GM19324 (cell line): Measurements from ENCODE around the gene FAM209A.
"Not testable (repeated sequence)": the region's sequence is repeated elsewhere in the genome, so short reads cannot be mapped to it uniquely, and the experiment has no call there.

Experiments
- ATAC-seq: cut with Tn5 transposase; IDR thresholded peaks from one replicate; pipeline ENCODE4 v1.9.1; 2021; ENCODE audit warnings: mild to moderate bottlenecking, moderate library complexity; ENCODE audit not compliant: unreplicated experiment, low FRiP score

Gene FAM209A

DNA sequence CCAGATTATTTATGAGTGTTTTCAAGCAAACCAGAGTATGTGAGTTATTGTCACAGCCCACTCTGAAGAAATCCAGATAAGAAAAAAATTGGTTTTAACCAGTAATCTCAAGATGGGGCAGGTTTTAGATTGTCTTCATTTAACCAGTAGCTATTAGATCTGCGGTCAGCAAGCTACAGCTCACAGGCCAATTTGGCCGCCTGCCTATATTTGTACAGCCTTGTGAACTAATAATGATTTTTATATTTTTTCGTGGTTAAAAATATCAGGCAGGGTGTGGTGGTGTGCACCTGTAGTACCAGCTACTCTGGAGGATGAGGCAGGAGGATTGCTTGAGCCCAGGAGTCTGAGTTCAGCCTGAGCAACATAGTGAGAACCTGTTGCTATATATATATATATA, 13.5 kb downstream of the FAM209A start:
- ATAC-seq = no peak

DNA sequence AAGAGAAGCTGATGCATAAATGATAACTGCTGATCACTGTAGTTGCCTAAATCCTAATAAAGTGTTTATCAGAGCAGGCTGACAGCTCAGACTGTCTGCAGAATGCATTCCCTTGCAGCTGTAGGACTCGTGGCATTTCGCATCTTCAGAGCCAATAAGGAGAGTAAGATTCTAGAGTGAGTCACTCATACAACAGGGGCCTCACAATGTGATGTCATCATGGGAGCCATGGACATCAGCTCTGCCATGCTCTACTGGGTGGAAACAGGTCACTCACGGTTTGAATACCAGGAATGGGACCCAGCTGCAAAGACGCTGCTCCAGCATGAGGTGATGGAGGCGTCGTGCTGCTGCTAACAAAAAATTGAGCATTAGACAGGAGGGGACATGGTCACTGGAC, 15.9 kb downstream of the FAM209A start:
- no peak for ATAC-seq

DNA sequence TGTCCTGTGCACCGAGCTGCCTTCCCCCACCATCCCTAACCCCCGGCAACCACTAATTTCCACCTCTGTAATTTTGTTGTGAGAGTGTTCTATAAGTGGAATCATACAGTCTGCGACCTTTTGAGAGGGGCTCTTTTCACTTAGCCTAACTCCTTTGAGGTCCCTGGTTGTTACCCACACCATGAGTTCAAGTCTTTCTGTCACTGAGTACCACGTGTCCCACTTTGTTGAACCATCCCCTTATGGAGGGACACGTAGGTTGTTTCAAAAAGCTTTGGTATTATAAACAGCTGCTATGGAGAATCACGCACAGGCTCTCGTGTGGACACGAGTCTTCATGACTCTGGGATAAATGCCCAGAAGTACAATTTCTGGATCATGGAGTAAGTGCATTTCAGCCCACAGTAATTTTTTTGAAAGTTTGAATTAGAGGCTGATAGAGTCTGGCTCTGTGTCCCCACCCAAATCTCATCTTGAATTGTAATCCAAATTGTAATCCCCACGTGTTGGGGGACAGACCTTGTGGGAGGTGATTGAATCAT, 18.0 kb downstream of the FAM209A start:
- no peak for ATAC-seq

DNA sequence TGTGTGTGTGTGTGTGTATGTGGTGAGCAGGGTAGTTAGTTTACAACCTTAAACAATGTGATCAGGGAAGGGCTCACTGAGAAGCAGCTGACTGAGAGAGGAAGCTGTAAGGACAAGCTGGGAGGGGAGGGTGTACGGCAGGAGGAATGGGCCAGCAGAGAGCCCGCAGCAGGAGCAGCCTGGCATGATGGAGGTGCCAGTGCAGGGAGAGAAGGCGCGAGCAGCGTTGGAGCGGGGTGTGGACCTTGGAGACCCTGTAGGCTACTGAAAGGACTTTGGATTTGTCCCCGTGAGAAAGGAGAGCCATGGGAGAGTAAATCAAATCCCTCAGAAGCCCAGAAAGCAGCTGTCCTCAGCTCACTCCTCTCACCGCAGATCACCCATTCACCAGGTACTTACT, 27.0 kb downstream of the FAM209A start:
- ATAC-seq = no peak

DNA sequence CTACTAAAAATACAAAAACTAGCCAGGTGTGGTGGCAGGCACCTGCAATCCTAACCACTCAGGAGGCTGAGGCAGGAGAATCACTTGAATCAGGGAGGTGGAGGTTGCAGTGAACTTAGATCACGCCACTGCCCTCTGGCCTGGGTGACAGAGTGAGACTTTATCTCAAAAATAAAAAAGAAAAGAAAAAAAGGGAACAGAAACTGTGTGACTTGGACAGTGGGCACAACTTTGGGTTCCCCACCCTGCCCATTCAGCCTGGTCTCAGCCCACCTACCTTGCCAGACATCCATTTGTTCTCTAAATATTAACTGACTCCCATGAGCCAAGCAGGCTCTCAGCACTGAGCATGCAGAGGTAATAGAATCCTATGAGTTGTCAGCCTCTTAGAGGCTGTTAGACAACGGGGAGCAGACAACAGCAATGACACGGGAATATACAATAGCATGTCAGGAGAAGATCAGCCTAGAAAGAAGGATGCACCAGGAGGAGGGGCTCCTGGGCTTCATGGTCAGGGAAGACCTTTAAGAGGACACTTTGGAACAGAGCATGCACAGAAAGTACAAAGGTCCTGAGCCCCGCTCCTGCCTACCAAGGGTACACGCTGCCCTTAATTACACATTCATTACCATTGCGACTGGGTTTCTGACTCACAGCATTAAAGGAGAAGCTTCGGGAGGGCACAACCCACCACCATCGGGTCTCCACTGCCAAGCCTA, 28.5 kb downstream of the FAM209A start:
- no peak for ATAC-seq

DNA sequence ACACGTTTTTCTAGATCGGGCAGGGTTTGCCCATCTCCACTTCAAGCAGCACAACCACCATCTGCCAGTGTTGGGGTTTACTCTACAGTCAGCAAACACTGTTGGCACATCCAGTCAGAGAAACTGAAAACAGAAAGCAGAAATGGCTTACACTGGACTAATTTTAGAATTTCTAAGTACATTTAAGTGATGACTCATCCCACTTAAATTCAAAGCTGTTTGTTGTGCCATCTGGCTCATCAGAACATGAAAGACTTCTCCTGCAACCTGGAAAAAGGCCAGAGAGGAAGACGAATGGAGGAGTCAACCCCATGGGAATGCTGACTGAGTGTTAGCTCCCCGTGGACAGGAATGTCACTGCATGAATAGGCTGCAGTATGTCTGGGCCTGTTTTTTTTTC, 30.3 kb downstream of the FAM209A start:
- peak; percentile 88 for ATAC-seq

DNA sequence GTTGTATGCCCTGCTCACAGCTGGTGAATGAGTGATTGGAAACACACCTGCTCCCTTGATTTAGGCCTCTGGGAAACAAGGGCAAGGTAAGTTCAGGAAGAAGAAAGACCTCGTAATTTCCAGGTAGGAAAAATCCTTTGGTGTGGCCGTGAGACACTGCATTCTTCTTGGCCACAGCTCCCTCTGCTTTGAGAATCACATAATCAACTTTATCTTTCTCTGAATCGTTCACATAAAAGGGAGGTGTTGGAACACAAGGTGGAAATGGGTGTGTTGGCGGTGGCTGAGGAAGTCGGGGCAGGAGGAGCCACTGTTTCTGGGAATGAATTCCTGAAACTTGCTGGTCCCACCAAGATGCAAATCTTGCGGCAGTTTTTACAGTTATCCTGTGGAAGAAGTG, 34.4 kb downstream of the FAM209A start:
- no peak for ATAC-seq

DNA sequence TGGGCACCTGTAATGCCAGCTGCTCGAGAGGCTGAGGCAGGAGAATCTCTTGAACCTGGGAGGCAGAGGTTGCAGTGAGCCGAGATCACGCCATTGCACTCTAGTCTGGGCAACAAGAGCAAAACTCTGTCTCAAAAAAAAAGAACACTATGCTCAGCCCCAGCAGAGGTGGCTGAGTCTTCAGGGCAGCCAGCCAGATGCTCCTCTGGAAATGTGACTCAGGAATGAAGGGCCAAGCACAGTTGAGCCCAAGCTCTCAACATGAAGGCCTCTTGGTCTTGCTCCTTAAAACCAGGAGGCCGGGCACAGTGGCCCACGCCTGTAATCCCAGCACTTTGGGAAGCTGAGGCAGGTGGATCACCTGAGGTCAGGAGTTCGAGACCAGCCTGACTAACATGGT, 40.0 kb downstream of the FAM209A start:
- not testable (repeated sequence) for ATAC-seq

DNA sequence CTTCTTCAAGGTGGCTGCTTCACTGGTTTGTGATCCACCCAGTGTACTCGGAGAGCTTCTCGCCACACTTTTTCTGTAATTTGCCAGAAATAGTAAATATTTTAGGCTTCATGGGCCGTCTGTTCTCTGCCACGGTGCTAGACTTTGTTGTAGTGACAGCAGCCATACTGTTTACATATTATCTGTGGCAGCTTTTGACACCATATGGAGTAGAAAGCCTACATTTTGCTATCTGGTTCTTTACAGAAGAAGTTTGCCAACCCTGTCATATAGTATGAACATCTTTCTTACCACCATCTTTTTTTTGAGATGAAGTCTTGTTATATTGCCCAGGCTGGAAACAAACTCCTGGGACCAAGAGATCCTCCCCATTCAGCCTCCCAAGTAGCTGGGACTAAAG, 41.0 kb downstream of the FAM209A start:
- ATAC-seq = no peak

DNA sequence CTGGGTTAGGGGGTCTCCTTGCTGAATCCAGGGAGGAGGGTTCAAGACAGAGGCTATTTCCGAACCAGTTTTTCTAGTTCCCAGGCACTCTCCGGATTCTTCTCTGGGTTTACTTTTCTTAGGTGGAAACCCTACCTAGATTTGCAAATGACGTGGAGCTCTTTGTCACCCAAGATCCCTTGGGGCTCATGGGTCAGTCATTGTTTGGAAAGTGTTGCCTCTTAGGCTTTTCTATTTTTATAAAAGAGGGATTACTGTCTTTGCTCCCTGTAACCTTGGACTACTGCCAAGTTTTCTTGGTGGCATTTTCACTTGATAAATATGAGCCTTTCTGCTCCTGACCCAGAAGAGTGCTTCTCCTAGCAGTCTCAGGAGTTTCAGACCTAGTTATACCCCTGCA, 42.1 kb downstream of the FAM209A start:
- no peak for ATAC-seq

DNA sequence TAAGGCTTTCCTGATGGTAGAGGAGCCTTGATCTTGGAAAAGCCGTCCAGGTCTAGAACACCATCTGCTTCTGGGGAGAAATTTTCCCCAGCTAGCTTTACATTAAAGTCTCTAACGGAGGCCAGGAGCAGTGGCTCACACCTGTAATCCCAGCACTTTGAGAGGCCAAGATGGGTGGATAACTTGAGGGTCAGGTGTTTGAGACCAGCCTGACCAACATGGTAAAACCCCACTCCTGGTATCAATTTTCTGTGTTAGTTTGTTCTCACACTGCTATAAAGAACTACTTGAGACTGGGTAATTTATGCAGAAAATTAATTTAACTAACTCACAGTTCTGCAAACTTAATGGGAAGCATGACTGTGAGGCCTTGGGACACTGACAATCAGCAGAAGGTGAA, 46.3 kb downstream of the FAM209A start:
- no peak for ATAC-seq

DNA sequence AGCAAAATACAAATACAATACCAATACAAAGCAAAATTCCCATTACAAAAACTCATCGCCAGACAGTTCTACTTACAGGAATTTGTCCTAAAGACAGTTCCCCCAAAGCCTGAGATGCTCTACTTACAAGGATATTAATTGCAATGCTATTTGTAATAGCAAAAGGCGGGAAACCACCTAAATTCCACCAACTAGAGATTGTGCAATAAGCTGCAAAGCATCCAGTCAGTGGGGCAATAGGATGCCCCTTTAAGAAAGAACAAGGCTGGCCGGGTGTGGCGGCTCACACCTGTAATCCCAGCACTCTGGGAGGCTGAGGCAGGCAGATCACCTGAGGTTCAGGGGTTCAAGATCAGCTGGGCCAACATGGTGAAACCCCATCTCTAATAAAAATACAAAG, 47.6 kb downstream of the FAM209A start:
- ATAC-seq = no peak

DNA sequence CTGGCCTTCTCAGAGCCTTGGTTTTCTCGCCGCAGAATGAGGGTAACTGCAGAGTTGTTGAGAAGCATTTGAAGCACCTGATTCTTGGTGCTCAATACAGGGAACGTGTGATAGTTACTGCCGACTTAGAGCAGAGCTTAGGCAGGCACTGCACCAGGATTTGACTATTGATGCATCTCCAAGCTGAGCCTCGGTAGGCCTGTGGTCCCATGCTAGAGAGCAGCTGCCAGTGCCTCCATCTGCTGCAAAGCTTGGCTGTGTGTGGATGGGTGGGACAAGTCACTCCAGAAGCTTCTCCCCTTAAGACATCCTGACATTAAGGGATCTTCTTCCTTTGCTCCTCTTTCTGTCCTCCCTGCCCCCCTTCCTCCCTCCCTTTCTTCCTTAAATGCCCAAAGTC, 49.4 kb downstream of the FAM209A start:
- no peak for ATAC-seq

DNA sequence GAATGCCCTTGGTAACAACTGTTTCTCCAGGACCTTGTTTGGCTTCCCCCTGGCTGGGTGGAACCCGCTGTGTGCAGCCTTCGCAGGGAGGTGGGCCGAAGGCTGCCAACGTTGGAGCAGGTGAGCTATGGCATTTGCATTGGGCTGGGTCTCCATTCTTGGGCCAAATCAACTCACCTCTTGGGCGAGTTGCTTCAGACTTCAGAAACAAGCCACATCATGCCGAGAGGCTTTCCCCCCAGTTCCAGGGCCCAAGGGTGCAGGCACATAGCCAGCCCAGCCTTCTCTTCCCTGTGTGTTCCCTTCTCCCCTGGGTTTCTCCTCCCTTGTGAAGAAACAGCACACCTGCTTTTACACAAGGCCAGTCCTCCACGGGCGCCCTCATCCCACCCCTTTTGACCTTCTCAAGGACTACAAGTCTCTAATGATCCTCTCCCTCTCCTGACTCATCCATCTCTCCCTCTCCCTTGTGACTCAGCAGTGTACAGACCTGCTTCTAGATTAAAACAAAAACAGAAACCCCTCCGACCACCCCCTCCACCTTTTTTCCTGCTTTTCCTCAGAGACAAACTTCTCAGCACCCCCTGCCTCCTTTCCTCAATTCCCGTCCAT, 50.1 kb downstream of the FAM209A start:
- ATAC-seq = no peak

DNA sequence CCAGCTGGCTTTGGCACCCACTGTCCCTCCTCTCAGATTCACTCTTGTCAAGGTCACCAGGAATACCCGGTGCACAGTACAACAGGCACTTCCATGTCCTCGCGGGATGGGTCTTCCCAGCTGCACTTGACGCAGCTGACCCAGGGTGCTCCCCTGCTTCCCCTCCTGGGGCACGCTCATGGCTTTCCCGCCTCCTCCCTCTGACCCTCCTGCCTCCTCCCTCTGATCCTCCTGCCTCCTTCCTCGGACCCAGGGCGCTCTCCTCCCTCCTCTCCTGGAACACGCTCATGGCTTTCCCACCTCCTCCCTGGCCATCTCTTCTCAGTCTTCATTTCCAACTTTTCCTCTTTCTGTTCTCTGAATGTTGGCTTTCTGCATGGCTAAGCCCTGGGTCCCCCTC, 50.6 kb downstream of the FAM209A start:
- ATAC-seq = no peak
